HepG2 (cell line): ENCODE results near the gene INAFM2.

Source experiments
- ARNT ChIP-seq: fragments of 450-650 bp; IDR thresholded peaks from 2 replicates; pipeline ENCODE4 v1.6.1; 2017
- BCL6 ChIP-seq: IDR thresholded peaks from 2 replicates; pipeline ENCODE4 v1.6.1; 2016; ENCODE audit warnings: missing genetic modification reagents, missing compliant biosample characterization
- HOMEZ ChIP-seq: IDR thresholded peaks from 2 replicates; pipeline ENCODE4 v1.6.1; 2016; ENCODE audit warnings: low read depth
- NR2C2 ChIP-seq: sonication (generic); formaldehyde crosslinking; IDR thresholded peaks from 2 replicates; pipeline ENCODE4 v1.4.0; 2020; ENCODE audit warnings: missing genetic modification reagents, mild to moderate bottlenecking, moderate library complexity, borderline replicate concordance
- POLR2A ChIP-seq, 2 experiments: IDR thresholded peaks; 2 replicates each; pipeline ENCODE4 v1.6.1; 2011; ENCODE audit warnings: low read depth in 2 of 2, low read length in 2 of 2, mild to moderate bottlenecking in 1 of 2, moderate library complexity in 1 of 2; ENCODE audit not compliant: insufficient read depth in 1 of 2
- TCF7L2 ChIP-seq: IDR thresholded peaks from 2 replicates; pipeline ENCODE4 v1.6.1; 2011; ENCODE audit warnings: mild to moderate bottlenecking, low read depth, low read length, moderate library complexity

- no peak for TF ChIP-seq NR2C2 (CRISPR knock-in tag)
- no peak for TF ChIP-seq BCL6
- TF ChIP-seq ARNT: no peak
- no peak for TF ChIP-seq HOMEZ (CRISPR knock-in tag)
- TF ChIP-seq POLR2A (IDR thresholded peaks at IDR 0.05; ENCODE audit: insufficient read depth in 1 of 2, low read depth in 2 of 2, low read length in 2 of 2): no peak
- no peak for TF ChIP-seq TCF7L2
Observed at GRCh38 chr15:40286061-40286532, 37.4 kb upstream of the INAFM2 start.
